ENCODE data around the gene KCTD10. TPM values are rescaled to one million over a fixed set of nuclear protein-coding genes. Genes with fewer than 3 reads are reported as not detected.

Gene KCTD10
- total RNA-seq, 4 donors from 2014 or later = 31.5 to 62.8 (median 46.5) TPM

GRCh38 chr12:109428037-109428629 lies 49.0 kb downstream of the KCTD10 start:
- TF ChIP-seq, protein P1, sequence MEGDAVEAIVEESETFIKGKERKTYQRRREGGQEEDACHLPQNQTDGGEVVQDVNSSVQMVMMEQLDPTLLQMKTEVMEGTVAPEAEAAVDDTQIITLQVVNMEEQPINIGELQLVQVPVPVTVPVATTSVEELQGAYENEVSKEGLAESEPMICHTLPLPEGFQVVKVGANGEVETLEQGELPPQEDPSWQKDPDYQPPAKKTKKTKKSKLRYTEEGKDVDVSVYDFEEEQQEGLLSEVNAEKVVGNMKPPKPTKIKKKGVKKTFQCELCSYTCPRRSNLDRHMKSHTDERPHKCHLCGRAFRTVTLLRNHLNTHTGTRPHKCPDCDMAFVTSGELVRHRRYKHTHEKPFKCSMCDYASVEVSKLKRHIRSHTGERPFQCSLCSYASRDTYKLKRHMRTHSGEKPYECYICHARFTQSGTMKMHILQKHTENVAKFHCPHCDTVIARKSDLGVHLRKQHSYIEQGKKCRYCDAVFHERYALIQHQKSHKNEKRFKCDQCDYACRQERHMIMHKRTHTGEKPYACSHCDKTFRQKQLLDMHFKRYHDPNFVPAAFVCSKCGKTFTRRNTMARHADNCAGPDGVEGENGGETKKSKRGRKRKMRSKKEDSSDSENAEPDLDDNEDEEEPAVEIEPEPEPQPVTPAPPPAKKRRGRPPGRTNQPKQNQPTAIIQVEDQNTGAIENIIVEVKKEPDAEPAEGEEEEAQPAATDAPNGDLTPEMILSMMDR (IDR thresholded peaks at IDR 0.05) = peak; percentile 82 to 98 (median 91)
- TF ChIP-seq POLR2A (IDR thresholded peaks at IDR 0.05) = no peak
- intact Hi-C loops (cut with DNase I) = loop anchor here (10.0 kb wide), 1 partner anchor 347 kb away; no protein-coding TSS in a partner anchor
- Histone ChIP-seq H3K4me1 (peaks cover 2 to 5% (median 5%) of the 10 kb centered on the region in 3 donors), H3K9me3 (no peaks in the 10 kb centered on the region), H3K27ac (no peak overlapping the region), H3K36me3 (no peaks in the 10 kb centered on the region), H3K4me3 (no peak overlapping the region), H3K27me3 (peaks cover 0 to 4% (median 0%) of the 10 kb centered on the region in 4 donors)
- WGBS, 2 donors = 20 to 21% methylated on average over 8 of the region's 8 CpGs
- no peak for DNase-seq

DNA sequence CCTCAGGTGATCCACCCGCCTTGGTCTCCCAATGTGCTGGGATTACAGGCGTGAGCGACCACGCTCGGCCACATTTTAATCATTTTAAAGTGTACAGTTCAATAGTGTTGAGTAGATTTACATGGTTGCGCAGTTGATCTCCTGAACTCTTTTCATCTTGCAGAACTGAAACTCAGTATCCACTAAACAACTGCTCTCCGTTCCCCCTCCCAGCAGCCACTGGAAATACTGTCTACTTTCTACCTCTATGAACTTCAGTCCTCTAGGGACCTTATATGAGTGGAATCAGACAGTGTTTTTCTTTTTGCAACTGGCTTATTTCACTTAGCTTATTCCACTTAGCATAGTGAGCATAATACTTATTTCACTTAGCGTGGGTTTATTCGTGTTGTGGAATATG lies 53.7 kb downstream of the KCTD10 start:
- intact Hi-C loops (cut with DNase I) = loop anchor here (10.0 kb wide), 1 partner anchor 351 kb away; no protein-coding TSS in a partner anchor
- DNase-seq = no peak
- WGBS, 2 donors = 82 to 94% methylated on average over 9 of the region's 9 CpGs
- peaks cover 0 to 31% (median 0%) of the 10 kb centered on the region in 4 donors for H3K27me3 ChIP-seq
- no peaks in the 10 kb centered on the region for H3K4me1 ChIP-seq
- no peak for TF ChIP-seq POLR2A (IDR thresholded peaks at IDR 0.05)
- TF ChIP-seq, protein P1 (IDR thresholded peaks at IDR 0.05) = no peak
- no peak overlapping the region for H3K4me3 ChIP-seq
- no peak overlapping the region for H3K27ac ChIP-seq
- no peaks in the 10 kb centered on the region for H3K9me3 ChIP-seq
- H3K36me3 ChIP-seq = no peaks in the 10 kb centered on the region

DNA sequence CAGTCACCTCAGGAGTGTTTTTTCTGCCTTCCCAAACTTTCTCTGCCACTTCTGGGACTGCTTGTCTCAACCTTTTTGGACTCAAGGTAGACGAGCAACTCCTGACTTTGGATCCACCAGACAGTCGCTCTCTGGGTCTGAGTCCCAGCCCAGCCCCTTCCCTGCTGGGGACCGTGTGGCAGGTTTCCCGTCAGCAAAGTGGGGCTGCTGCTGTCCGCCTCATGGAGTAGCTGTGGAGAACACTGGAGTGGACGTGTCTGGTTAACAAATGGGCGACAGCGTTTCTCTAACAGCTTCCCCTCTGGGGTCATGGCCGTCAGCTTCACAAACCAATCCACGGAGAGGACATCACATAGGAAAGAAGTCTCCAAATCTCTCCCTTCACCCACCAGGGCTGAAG lies 54.8 kb downstream of the KCTD10 start:
- no peak overlapping the region for H3K4me3 ChIP-seq
- WGBS, 2 donors = 52 to 73% methylated on average over 4 to 8 of the region's 10 CpGs
- H3K9me3 ChIP-seq = no peaks in the 10 kb centered on the region
- TF ChIP-seq POLR2A (IDR thresholded peaks at IDR 0.05) = no peak
- TF ChIP-seq, protein P1 (IDR thresholded peaks at IDR 0.05) = no peak
- no peak for DNase-seq
- H3K36me3 ChIP-seq = no peaks in the 10 kb centered on the region
- H3K27me3 ChIP-seq = peaks cover 0 to 31% (median 0%) of the 10 kb centered on the region in 4 donors
- intact Hi-C loops (cut with DNase I) = loop anchor here (10.0 kb wide), 1 partner anchor 353 kb away; no protein-coding TSS in a partner anchor
- H3K4me1 ChIP-seq = no peaks in the 10 kb centered on the region
- no peak overlapping the region for H3K27ac ChIP-seq

GRCh38 chr12:109421355-109422087 lies 55.6 kb downstream of the KCTD10 start:
- TF ChIP-seq, protein P1 (IDR thresholded peaks at IDR 0.05) = no peak
- no peak for TF ChIP-seq POLR2A (IDR thresholded peaks at IDR 0.05)
- Histone ChIP-seq H3K27ac (no peak overlapping the region), H3K9me3 (no peaks in the 10 kb centered on the region), H3K27me3 (peaks cover 0 to 31% (median 0%) of the 10 kb centered on the region in 4 donors), H3K36me3 (no peaks in the 10 kb centered on the region), H3K4me3 (no peak overlapping the region), H3K4me1 (no peaks in the 10 kb centered on the region)
- DNase-seq = no peak
- intact Hi-C loops (cut with DNase I) = loop anchor here (10.0 kb wide), 1 partner anchor 353 kb away; no protein-coding TSS in a partner anchor
- WGBS, 2 donors = 57 to 74% methylated on average over 8 of the region's 8 CpGs
